MM.1S (cell line): Measurements from ENCODE around the gene FRAS1.

Experiments used
- EZH2phosphoT487 ChIP-seq: fragments of 300-600 bp; sonication (generic); IDR thresholded peaks from 2 replicates; pipeline ENCODE4 v1.6.1; 2018; ENCODE audit warnings: antibody characterized with exemption, low read length
- TF ChIP-seq, protein P1 (sequence below): fragments of 300-600 bp; sonication (generic); IDR thresholded peaks from 2 replicates; pipeline ENCODE4 v1.5.1; 2016; ENCODE audit warnings: antibody characterized with exemption, low read length, mixed read lengths

DNA sequence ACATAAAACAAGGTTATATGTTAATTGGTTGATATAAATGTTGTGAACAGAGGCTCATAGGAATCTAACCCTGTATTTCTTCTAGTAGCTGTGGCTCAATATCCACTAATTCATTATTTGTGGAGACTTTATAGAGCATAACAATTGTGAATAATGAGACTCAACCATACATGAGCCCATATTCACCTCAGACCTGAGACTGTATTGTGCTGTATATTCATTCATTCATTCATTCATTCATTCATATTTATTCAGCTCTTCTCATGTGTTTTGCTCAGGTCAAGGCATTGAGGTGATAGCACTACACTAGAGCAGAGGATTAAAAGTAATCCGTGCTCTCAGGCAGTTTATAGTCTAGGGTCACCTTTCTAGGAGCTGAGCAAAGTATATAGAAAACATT lies 470.0 kb downstream of the FRAS1 start:
- TF ChIP-seq, protein P1, sequence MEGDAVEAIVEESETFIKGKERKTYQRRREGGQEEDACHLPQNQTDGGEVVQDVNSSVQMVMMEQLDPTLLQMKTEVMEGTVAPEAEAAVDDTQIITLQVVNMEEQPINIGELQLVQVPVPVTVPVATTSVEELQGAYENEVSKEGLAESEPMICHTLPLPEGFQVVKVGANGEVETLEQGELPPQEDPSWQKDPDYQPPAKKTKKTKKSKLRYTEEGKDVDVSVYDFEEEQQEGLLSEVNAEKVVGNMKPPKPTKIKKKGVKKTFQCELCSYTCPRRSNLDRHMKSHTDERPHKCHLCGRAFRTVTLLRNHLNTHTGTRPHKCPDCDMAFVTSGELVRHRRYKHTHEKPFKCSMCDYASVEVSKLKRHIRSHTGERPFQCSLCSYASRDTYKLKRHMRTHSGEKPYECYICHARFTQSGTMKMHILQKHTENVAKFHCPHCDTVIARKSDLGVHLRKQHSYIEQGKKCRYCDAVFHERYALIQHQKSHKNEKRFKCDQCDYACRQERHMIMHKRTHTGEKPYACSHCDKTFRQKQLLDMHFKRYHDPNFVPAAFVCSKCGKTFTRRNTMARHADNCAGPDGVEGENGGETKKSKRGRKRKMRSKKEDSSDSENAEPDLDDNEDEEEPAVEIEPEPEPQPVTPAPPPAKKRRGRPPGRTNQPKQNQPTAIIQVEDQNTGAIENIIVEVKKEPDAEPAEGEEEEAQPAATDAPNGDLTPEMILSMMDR: no peak
- no peak for TF ChIP-seq EZH2phosphoT487
